GM21825 (cell line): ENCODE results near the gene ETV6.

ENCODE experiments used
- ATAC-seq: cut with Tn5 transposase; IDR thresholded peaks from one replicate; pipeline ENCODE4 v1.9.1; 2021; ENCODE audit warnings: mild to moderate bottlenecking, moderate library complexity; ENCODE audit not compliant: unreplicated experiment

ETV6 gene

DNA sequence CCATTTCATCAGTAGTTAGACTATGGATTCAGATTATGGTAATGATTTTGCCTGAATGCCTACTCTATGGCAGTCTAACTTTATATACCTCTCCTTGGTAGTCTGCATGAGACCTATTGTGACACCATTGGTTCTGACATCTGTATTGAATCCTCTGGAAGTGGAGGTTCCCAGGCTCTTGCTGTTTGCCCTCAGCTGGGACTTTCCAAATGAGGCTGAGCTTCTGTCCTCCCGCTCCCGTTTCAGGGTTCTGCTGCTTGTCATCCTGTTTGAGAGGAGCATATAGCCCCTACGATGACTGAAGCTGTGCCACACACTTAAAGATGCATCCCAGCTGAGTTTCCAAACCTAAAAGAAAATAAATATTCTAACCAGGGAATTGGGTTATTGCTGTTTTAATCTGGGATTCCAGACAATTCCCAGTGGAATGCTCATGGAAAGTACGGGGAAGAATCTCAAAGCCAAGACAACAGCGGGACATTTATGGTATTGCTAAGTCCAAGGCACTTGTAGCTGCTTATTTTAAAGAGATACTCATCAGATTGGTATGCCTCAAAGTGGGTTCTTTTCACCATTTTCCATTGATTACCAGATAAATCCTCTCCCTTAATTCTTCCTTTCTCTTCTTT lies 105.9 kb downstream of the ETV6 start:
- ATAC-seq: no peak

GRCh38 chr12:11756022-11756421 lies 106.5 kb downstream of the ETV6 start:
- no peak for ATAC-seq

GRCh38 chr12:11756523-11756922 lies 107.0 kb downstream of the ETV6 start:
- no peak for ATAC-seq

DNA sequence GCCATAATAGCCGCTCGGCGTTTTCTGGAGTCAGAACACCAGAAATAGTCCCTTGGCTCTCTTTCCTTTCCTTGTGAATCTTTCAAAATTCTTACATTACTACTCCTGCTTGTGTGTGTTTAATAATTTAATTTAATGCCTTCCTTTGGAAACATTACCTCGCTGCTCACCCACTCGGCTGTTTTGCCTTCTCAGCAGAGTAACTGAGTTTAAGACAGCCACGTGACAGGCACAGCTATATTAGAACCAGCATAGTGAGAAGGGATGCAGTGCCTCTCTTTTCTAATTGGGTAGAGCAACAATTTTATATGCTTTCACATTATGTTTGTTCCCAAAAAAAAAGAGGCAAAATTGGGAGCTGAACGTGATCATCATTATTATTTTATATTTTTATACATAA lies 107.6 kb downstream of the ETV6 start:
- ATAC-seq: no peak

DNA sequence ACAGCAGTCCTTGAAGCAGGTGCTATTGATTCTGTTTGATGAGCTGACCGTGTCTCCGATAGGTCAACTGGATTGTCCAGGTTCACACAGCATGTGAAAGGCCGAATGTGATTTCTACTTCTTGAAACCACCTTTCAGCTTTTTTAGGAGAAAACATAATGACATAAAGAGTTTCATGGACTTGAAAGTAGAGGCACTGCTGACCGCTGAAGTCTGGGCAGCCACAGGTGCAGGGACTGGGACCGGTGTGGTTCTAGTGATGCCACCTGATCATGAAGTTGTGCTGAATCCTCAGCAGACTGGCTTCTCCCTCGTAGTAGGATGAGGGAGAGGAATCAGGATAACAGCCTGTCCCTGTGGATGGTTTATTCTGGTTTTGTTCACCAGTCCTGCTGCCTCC lies 108.1 kb downstream of the ETV6 start:
- no peak for ATAC-seq

DNA sequence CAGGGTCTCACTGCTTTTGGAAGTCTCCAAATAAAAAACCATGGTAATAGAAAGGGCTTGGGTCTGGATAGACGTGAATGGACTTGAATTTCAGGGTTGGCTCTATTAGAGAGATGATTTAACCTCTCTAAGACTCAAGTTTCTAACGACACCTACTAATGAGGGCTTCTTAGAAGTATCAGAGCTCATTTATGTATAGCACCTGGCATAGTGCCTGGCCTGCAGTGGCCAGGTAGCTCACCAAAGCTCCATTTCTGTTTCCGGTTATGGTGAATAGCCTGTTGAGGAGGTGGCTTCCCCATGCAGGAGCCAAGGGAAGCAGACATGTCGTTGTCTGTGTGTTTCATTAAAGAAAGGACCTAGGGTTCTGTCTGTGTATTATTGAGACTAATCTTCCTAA lies 108.6 kb downstream of the ETV6 start:
- ATAC-seq: no peak

GRCh38 chr12:11758510-11759493 lies 109.3 kb downstream of the ETV6 start:
- ATAC-seq: peak; percentile 42

- ATAC-seq: no peak
Observed at GRCh38 chr12:11759494-11759878, 110.0 kb downstream of the ETV6 start.

- no peak for ATAC-seq
Observed at GRCh38 chr12:11759899-11760298, 110.4 kb downstream of the ETV6 start.

- ATAC-seq: peak; percentile 43
Observed at GRCh38 chr12:11761869-11762567, 112.5 kb downstream of the ETV6 start.

- ATAC-seq: peak; percentile 30
Observed at GRCh38 chr12:11762723-11763326, 113.4 kb downstream of the ETV6 start.

GRCh38 chr12:11763760-11764520 lies 114.5 kb downstream of the ETV6 start:
- ATAC-seq: no peak

GRCh38 chr12:11764837-11765236 lies 115.4 kb downstream of the ETV6 start:
- ATAC-seq: no peak

GRCh38 chr12:11765421-11765816 lies 115.9 kb downstream of the ETV6 start:
- no peak for ATAC-seq

- ATAC-seq: peak; percentile 65
Observed at GRCh38 chr12:11765817-11766794, 116.6 kb downstream of the ETV6 start.

- no peak for ATAC-seq
Observed at GRCh38 chr12:11767029-11767724, 117.7 kb downstream of the ETV6 start.

DNA sequence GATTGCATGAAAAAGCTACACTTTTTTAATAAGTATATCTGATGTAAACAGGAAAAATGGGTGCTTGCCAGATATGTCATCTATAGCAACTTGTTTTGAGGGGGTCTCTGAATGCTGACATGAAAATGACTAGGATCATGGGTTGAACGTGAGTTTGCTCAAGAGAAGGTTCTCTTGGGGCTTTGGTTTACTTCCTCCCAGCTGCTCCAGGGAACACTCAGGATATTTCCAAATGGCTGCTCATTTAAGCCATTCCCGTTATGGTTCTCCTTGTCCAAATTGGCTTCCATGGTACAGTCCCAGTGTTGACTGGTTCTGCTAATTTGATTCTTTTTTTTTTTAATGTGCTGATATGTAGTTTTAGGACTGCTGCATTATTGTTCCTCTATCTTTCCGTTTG lies 118.3 kb downstream of the ETV6 start:
- ATAC-seq: no peak

DNA sequence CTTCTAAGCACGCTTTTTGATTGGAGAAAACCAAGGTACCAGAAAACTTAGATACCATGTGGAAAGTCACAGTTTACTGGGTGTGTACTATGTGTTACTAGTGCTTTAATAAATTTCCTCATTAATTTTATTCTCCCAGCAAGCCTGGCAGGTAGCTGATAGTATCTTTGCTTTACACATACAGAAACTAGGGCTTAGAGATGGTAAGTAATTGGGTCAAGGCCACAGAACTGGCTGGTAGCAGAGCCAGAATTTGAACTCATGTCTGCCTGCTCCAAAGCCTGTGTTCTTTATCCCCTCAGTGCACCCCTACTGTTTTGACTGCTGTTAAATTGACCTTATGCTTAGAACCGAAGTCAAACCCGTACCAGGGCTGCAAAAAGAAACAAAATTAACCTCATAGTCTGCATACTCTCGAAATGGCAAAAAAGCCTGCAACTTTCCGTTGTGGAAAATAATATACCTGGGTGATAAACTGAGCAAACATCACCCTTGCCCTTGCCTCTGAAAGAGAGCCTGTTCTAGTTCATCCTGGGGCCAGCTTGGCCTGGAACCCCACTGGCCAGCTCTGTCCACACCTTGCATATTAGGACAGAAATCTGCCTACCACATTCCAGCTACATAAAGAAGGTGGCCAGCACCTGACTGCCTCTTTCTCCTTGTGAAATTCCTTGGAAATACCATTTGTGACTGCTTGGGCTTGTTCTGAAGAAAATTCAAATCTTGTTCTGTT lies 118.9 kb downstream of the ETV6 start:
- no peak for ATAC-seq
